GM19455 (cell line): Measurements from ENCODE around the gene CLEC5A.
A peak's percentile ranks its signal among the peaks of the same experiment; 100 is the strongest.
"Not testable (repeated sequence)": the region's sequence is repeated elsewhere in the genome, so short reads cannot be mapped to it uniquely, and the experiment has no call there.

Source experiments
- ATAC-seq: cut with Tn5 transposase; IDR thresholded peaks from one replicate; pipeline ENCODE4 v1.9.1; 2021; ENCODE audit not compliant: unreplicated experiment

Gene CLEC5A

GRCh38 chr7:141949451-141949850, 2.7 kb upstream of the CLEC5A start:
- ATAC-seq: no peak

- no peak for ATAC-seq
These were observed 2.2 kb upstream of the CLEC5A start for GRCh38 chr7:141949021-141949420.

GRCh38 chr7:141945356-141945755, 1.4 kb downstream of the CLEC5A start:
- no peak for ATAC-seq

GRCh38 chr7:141944811-141945210, 2.0 kb downstream of the CLEC5A start:
- no peak for ATAC-seq

- no peak for ATAC-seq
These were observed 2.9 kb downstream of the CLEC5A start for GRCh38 chr7:141943846-141944245.

- no peak for ATAC-seq
These were observed 5.7 kb downstream of the CLEC5A start for GRCh38 chr7:141941075-141941474.

GRCh38 chr7:141930211-141930610, 16.6 kb downstream of the CLEC5A start:
- ATAC-seq: no peak

- ATAC-seq: no peak
These were observed 18.0 kb downstream of the CLEC5A start for GRCh38 chr7:141928845-141929195.

GRCh38 chr7:141928146-141928844, 18.5 kb downstream of the CLEC5A start:
- ATAC-seq: no peak

- no peak for ATAC-seq
These were observed 26.5 kb downstream of the CLEC5A start for GRCh38 chr7:141920281-141920680.

- ATAC-seq: no peak
These were observed 30.7 kb downstream of the CLEC5A start, which contains the start of gene OR9A4 for GRCh38 chr7:141916099-141916498. Gene OR9A4, plus strand, starts transcription at chr7:141916399. Its CDS starts 2,477 bp downstream, at chr7:141918876.

- ATAC-seq: no peak
These were observed 31.2 kb downstream of the CLEC5A start for GRCh38 chr7:141915565-141915964.

- ATAC-seq: no peak
These were observed 35.4 kb downstream of the CLEC5A start for GRCh38 chr7:141911391-141911790.

- ATAC-seq: no peak
These were observed 40.5 kb downstream of the CLEC5A start for GRCh38 chr7:141906285-141906684.

- ATAC-seq: not testable (repeated sequence)
These were observed 47.4 kb downstream of the CLEC5A start for GRCh38 chr7:141899366-141899765.

- ATAC-seq: no peak
These were observed 55.4 kb downstream of the CLEC5A start for GRCh38 chr7:141891336-141891735.

GRCh38 chr7:141889321-141889720, 57.5 kb downstream of the CLEC5A start:
- ATAC-seq: no peak

GRCh38 chr7:141884539-141885225, 62.1 kb downstream of the CLEC5A start:
- ATAC-seq: peak; percentile 73

GRCh38 chr7:141880960-141881359, 65.8 kb downstream of the CLEC5A start:
- ATAC-seq: no peak

GRCh38 chr7:141877365-141877764, 69.4 kb downstream of the CLEC5A start:
- ATAC-seq: no peak
